UCSD-AML1 (cell line): ENCODE results near the gene SDR39U1.

Source experiments
- DNase-seq: peaks from one replicate; lab custom pipeline; 2025; ENCODE audit not compliant: unreplicated experiment; lab: John Stamatoyannopoulos, UW

Gene SDR39U1

DNA sequence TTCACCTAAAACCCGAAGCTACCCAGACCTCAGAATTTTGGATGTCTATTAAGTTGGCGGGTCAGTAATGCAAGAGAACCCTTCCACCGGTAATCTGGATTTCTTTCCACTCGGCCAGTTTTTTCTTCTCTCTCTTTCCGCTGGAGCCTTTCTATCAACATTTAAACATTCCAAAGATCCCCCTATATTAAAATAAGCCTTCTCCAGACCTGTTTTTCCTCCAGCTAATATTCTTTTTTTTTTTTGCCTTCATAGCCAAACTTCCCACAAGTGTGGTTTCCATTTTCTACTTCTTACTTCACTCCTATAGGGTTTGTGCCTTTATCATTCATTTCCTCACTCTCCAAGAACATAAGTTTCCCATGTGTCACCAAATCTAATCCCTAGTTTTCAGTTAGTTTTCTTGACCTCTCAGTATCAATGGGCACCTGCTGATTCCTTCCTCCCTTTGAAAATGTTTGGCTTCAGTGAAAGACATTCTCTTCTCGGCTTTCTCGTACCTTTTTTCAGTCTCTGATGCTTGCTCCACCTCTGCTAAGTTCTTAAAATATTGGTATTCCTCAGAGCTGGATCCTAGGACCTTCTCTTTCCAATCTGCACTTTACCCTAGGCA is 583 bp upstream of the SDR39U1 start:
- no peak for DNase-seq

DNA sequence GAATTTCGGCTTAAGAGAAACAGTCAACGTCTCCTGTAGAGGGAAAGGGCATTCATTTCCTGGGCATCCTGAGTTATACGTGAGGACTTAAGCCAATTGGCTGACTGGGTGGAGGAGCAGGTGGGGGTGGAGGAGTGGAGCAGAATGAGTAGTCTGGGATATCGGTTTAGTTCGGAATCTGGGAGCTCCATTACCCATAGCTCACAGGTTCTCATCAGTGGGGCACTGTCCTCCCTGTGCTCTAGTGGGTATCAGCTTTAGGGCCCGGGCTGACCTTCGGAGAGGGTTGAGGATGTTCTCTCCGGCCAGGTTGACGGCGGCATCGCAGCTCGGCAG is 704 bp downstream of the SDR39U1 start:
- DNase-seq = no peak

GRCh38 chr14:24441485-24441884 is 1.1 kb downstream of the SDR39U1 start:
- no peak for DNase-seq

- no peak for DNase-seq
Measured at GRCh38 chr14:24440606-24441399, 1.8 kb downstream of the SDR39U1 start.

DNA sequence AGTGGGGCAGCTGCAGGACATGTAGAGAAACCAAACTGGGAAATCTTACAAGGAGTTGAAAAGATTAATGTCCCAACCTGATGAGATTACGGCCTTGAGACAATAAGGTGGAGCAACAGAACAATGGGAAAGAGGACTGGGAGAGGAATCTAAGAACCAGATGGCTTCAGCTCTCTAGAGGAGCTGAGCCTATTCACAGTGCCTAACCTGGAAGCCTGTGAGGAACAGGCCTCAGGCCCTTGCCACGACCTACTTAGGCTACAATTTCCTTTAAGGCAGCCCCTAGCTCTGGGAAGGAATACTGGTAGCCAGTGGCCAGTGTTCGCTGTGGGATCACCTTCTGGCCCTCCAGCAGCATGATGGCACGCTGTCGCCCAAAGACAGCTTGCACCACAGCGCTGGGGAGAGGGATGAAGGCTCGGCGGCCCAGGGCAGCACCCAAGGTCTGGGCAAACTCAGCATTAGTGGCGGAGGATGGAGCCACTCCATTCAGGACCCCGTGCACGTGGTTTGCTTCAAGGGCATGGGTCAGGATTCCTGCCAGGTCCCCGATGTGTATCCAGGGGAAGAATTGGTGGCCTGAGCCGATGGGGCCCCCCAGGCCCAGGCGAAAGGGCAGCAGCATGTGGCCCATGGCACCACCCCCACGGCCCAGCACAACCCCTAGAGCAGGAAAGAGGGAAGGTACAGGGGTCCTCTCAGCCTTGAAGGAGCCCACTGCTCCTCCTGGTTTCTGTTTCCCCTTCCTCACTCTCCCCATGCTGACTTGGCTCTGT is 2.6 kb downstream of the SDR39U1 start:
- no peak for DNase-seq

DNA sequence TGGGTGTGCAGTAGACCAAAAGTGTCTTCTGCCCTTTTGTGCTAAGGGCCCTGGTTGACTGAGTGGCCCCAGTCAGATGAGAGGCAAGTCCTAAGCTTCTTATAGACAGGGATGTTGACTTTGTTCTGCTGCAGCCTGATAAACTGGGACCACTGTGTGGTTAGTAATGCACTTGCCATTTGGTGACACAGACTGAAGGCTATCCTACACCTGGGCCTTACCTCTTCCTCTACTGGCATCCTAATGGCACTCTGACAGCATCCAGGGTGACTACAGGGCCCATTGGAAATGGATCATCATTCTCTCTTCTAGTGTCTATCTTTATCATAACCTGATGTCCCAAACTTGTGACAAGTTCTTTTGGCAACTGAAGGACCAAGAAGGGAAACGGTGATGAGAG is 3.3 kb downstream of the SDR39U1 start:
- no peak for DNase-seq

GRCh38 chr14:24438223-24439097 is 4.1 kb downstream of the SDR39U1 start:
- no peak for DNase-seq

DNA sequence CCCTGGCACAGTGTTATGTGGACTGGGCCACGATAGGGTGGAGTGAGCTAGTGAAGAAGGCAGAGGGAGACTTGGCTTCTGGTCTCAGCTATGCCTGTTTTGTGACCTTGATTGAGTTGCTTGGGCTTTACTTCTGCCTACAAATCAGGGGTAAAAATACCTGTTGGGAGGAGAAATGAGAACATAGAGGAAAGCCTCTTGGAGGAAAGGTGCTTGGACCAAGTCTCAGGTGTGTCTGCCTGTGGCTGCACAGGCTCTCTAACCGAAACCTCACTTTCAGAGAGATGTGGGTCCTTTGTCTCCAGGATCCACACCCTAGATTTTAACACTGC is 4.9 kb downstream of the SDR39U1 start:
- no peak for DNase-seq

- peak; percentile 53 for DNase-seq
Measured at GRCh38 chr14:24437020-24437735, 5.4 kb downstream of the SDR39U1 start.

- peak; percentile 47 for DNase-seq
Measured at GRCh38 chr14:24436355-24437019, 6.1 kb downstream of the SDR39U1 start.

GRCh38 chr14:24435998-24436354 is 6.6 kb downstream of the SDR39U1 start:
- DNase-seq = no peak

DNA sequence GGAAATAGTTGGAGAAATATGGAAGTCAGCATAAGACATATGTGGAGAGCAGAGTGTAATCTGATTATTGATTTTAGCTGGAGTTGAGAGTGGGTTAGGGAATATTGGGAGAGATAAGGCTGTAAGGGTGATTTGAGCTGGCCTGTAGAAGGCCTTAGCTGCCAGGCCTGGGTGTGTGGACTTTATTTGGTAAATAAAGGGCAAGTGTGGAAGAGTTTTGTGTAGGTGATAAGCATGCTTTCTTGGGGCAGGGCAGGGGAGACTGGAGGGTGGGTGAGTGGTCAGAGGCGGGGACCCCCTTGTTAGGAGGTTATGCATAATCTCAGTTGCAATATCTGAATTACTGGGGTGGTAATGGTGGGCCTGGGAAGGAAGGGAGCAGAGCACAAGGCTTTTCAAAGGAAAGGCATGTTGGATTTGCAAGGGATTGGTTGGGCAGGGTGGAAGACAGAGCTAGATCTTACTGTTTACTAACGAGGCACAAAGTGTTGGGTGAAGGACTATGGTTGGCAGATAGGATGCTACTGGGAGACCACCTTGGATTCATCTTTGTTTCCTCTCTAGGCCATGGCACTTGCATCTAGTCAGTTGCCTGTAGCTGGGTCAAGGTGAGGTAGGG is 7.3 kb downstream of the SDR39U1 start:
- no peak for DNase-seq

- no peak for DNase-seq
Measured at GRCh38 chr14:24434676-24435075, 7.9 kb downstream of the SDR39U1 start.

- DNase-seq = no peak
Measured at GRCh38 chr14:24434036-24434435, 8.5 kb downstream of the SDR39U1 start.

GRCh38 chr14:24432259-24433131 is 10.1 kb downstream of the SDR39U1 start:
- DNase-seq = no peak

GRCh38 chr14:24431569-24432258 is 10.9 kb downstream of the SDR39U1 start:
- DNase-seq = peak; percentile 90

- DNase-seq = no peak
Measured at GRCh38 chr14:24430682-24431568, 11.7 kb downstream of the SDR39U1 start.
